Esophagus muscularis mucosa (tissue), 4 donors: ENCODE results near the gene LEMD3.

Experiments
- EP300 ChIP-seq: sonication (generic); formaldehyde crosslinking; IDR thresholded peaks from one replicate; pipeline ENCODE4 v1.6.1; 2017; ENCODE audit warnings: antibody characterized with exemption
- POLR2A ChIP-seq: fragments of 450-650 bp; IDR thresholded peaks from one replicate; pipeline ENCODE4 v1.6.1; 2017; ENCODE audit warnings: antibody characterized with exemption, moderate library complexity, mild to moderate bottlenecking, low read depth
- POLR2AphosphoS5 ChIP-seq, 2 donors: sonication (generic); formaldehyde crosslinking; IDR thresholded peaks; one replicate each; pipeline ENCODE4 v1.6.1; 2017; ENCODE audit warnings: antibody characterized with exemption in 2 of 2
- TF ChIP-seq, protein P1 (sequence below), 3 experiments: fragments of 200-600 bp in 2 of 3; fragments of 450-650 bp in 1 of 3; sonication (generic) in 2 of 3; IDR thresholded peaks; one replicate each; pipeline ENCODE4 v1.5.1; 2017 to 2019; ENCODE audit warnings: antibody characterized with exemption in 3 of 3, mild to moderate bottlenecking in 2 of 3, moderate library complexity in 1 of 3

DNA sequence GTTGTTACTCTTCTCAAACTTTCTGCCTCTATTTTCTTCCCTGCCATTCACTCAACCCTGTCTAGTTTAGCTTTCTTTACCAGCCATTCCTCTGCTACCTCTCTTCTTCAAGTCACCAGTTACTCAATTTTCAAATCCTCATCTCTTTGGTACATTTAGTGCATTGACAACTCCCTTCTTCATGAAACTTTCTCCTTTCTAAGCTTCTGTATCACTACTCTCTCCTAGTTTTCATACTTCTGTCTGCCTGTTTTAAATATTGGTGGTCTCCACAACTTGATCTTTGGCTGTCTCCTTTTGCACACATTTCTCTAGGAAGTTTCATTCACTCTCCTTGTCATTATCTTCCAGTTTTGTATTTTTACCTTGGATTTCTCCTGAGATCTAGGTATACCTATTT, 6.0 kb downstream of the LEMD3 start:
- TF ChIP-seq, protein P1, sequence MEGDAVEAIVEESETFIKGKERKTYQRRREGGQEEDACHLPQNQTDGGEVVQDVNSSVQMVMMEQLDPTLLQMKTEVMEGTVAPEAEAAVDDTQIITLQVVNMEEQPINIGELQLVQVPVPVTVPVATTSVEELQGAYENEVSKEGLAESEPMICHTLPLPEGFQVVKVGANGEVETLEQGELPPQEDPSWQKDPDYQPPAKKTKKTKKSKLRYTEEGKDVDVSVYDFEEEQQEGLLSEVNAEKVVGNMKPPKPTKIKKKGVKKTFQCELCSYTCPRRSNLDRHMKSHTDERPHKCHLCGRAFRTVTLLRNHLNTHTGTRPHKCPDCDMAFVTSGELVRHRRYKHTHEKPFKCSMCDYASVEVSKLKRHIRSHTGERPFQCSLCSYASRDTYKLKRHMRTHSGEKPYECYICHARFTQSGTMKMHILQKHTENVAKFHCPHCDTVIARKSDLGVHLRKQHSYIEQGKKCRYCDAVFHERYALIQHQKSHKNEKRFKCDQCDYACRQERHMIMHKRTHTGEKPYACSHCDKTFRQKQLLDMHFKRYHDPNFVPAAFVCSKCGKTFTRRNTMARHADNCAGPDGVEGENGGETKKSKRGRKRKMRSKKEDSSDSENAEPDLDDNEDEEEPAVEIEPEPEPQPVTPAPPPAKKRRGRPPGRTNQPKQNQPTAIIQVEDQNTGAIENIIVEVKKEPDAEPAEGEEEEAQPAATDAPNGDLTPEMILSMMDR (IDR thresholded peaks at IDR 0.05) = no peak
- TF ChIP-seq POLR2A = no peak
- TF ChIP-seq EP300 = no peak
- TF ChIP-seq POLR2AphosphoS5 (IDR thresholded peaks at IDR 0.05) = no peak
